ENCODE results near the gene TCF12. TPM values are rescaled to one million over a fixed set of nuclear protein-coding genes. Genes with fewer than 3 reads are reported as not detected.

TCF12 gene
- total RNA-seq (ENCODE audit: low replicate concordance), result 130 and 149 TPM in 2 replicates

GRCh38 chr15:56918046-56918938 is at the start of gene TCF12:
Gene TCF12 (plus strand): TSS chr15:56918644. CDS start chr15:56919914, 1,270 bp downstream.
- Histone ChIP-seq H4K20me1 (ENCODE audit: low read depth) (peaks cover 30% of the 10 kb centered on the region), H3K4me2 (peak within 1 kb of the TSS; percentile 91), H3K4me1 (peaks cover 31% of the 10 kb centered on the region), H3K4me3 (peak within 1 kb of the TSS; percentile 96), H2AFZ (replicated peaks) (peak within 1 kb of the TSS; percentile 75), H3K27me3 (no peaks in the 10 kb centered on the region), H3K79me2 (ENCODE audit: low read depth) (peaks cover 54% of the 10 kb centered on the region), H3K36me3 (peaks cover 19% of the 10 kb centered on the region), H3F3A (ENCODE audit: low read depth) (peaks cover 10% of the 10 kb centered on the region), H3K27ac (peak within 1 kb of the TSS; percentile 93), H3K9me3 (ENCODE audit: low read depth) (no peaks in the 10 kb centered on the region), H3K9ac (peak within 1 kb of the TSS; percentile 95)
- TF ChIP-seq EZH2phosphoT487 (IDR thresholded peaks at IDR 0.05) (no peak), CTCF (IDR thresholded peaks at IDR 0.05) (peak; percentile 45), EZH2 (IDR thresholded peaks at IDR 0.05) (peak; percentile 47)
- H3K9me3 Mint-ChIP-seq, result peaks cover 17% of the 10 kb centered on the region
- H3K4me3 Mint-ChIP-seq, result peak within 1 kb of the TSS; percentile 98
- DNase-seq (ENCODE audit: low spot score), result peak; percentile 98
- peaks cover 7% of the 10 kb centered on the region for H3K27me3 Mint-ChIP-seq (ENCODE audit: insufficient read depth, low read depth)
- peaks cover 28% of the 10 kb centered on the region for H3K4me1 Mint-ChIP-seq
- H3K27ac Mint-ChIP-seq, result no peak within 1 kb of the TSS
- H3K36me3 Mint-ChIP-seq, result peaks cover 29% of the 10 kb centered on the region

- H3K4me1 ChIP-seq, result peaks cover 8% of the 10 kb centered on the region
- no peak overlapping the region for H3K9ac ChIP-seq
- H3K36me3 ChIP-seq, result no peaks in the 10 kb centered on the region
- peak; percentile 57 for DNase-seq (ENCODE audit: low spot score)
- no peaks in the 10 kb centered on the region for H3K27me3 ChIP-seq
- no peak overlapping the region for H3K4me3 Mint-ChIP-seq
- TF ChIP-seq CTCF (IDR thresholded peaks at IDR 0.05), result peak; percentile 70
- TF ChIP-seq EZH2 (IDR thresholded peaks at IDR 0.05), result no peak
- no peaks in the 10 kb centered on the region for H3K79me2 ChIP-seq (ENCODE audit: low read depth)
- H3F3A ChIP-seq (ENCODE audit: low read depth), result no peaks in the 10 kb centered on the region
- H3K9me3 Mint-ChIP-seq, result no peaks in the 10 kb centered on the region
- H3K4me1 Mint-ChIP-seq, result peaks cover 18% of the 10 kb centered on the region
- no peaks in the 10 kb centered on the region for H3K36me3 Mint-ChIP-seq
- H3K4me3 ChIP-seq, result no peak overlapping the region
- no peak overlapping the region for H3K27ac Mint-ChIP-seq
- no peaks in the 10 kb centered on the region for H3K9me3 ChIP-seq (ENCODE audit: low read depth)
- peaks cover 5% of the 10 kb centered on the region for H3K27me3 Mint-ChIP-seq (ENCODE audit: insufficient read depth, low read depth)
- H4K20me1 ChIP-seq (ENCODE audit: low read depth), result no peaks in the 10 kb centered on the region
- H3K4me2 ChIP-seq, result no peak overlapping the region
- H2AFZ ChIP-seq (replicated peaks), result no peak overlapping the region
- no peak overlapping the region for H3K27ac ChIP-seq
These were observed 48.9 kb upstream of the TCF12 start for GRCh38 chr15:56869573-56869972.

- Mint-ChIP-seq H3K9me3 (no peaks in the 10 kb centered on the region), H3K27me3 (ENCODE audit: insufficient read depth, low read depth) (peaks cover 5% of the 10 kb centered on the region), H3K4me1 (peaks cover 18% of the 10 kb centered on the region), H3K4me3 (no peak overlapping the region), H3K27ac (no peak overlapping the region), H3K36me3 (no peaks in the 10 kb centered on the region)
- H3K9me3 ChIP-seq (ENCODE audit: low read depth), result no peaks in the 10 kb centered on the region
- no peaks in the 10 kb centered on the region for H4K20me1 ChIP-seq (ENCODE audit: low read depth)
- no peaks in the 10 kb centered on the region for H3K27me3 ChIP-seq
- no peak for DNase-seq (ENCODE audit: low spot score)
- no peak overlapping the region for H2AFZ ChIP-seq (replicated peaks)
- H3F3A ChIP-seq (ENCODE audit: low read depth), result no peaks in the 10 kb centered on the region
- H3K36me3 ChIP-seq, result no peaks in the 10 kb centered on the region
- no peak overlapping the region for H3K27ac ChIP-seq
- no peak for TF ChIP-seq EZH2phosphoT487 (IDR thresholded peaks at IDR 0.05)
- no peak for TF ChIP-seq CTCF (IDR thresholded peaks at IDR 0.05)
- TF ChIP-seq EZH2 (IDR thresholded peaks at IDR 0.05), result no peak
- no peak overlapping the region for H3K9ac ChIP-seq
- H3K4me2 ChIP-seq, result no peak overlapping the region
- no peak overlapping the region for H3K4me3 ChIP-seq
- peaks cover 8% of the 10 kb centered on the region for H3K4me1 ChIP-seq
- H3K79me2 ChIP-seq (ENCODE audit: low read depth), result no peaks in the 10 kb centered on the region
These were observed 47.3 kb upstream of the TCF12 start for GRCh38 chr15:56871185-56871584.
